ENCODE measurements around the gene THSD7A. TPM values are rescaled to one million over a fixed set of nuclear protein-coding genes. Genes with fewer than 3 reads are reported as not detected.
"Not testable (repeated sequence)": the region's sequence is repeated elsewhere in the genome, so short reads cannot be mapped to it uniquely, and the experiment has no call there.

The THSD7A gene
- total and polyA plus RNA-seq, 2 experiments from 2014 or later: 4.0 to 8.3 TPM

GRCh38 chr7:11527707-11528106, 304.3 kb downstream of the THSD7A start:
- H4K20me1 ChIP-seq (ENCODE audit: insufficient read depth, poor library complexity, severe bottlenecking): no peaks in the 10 kb centered on the region
- no peak for DNase-seq (ENCODE audit: low spot score)
- no peak overlapping the region for H3K27ac ChIP-seq
- H3K36me3 ChIP-seq (replicated peaks; ENCODE audit: insufficient read depth, low read depth): no peaks in the 10 kb centered on the region
- no peaks in the 10 kb centered on the region for H3K9me2 ChIP-seq (replicated peaks; ENCODE audit: insufficient read depth)
- no peaks in the 10 kb centered on the region for H3K9me3 ChIP-seq (ENCODE audit: low read depth)
- no peaks in the 10 kb centered on the region for H3K79me2 ChIP-seq
- H2AFZ ChIP-seq: no peak overlapping the region
- no peak for TF ChIP-seq EZH2phosphoT487 (IDR thresholded peaks at IDR 0.05; ENCODE audit: low read depth, severe bottlenecking, unreplicated experiment)
- TF ChIP-seq EZH2 (IDR thresholded peaks at IDR 0.05; ENCODE audit: borderline replicate concordance): no peak
- TF ChIP-seq, protein P1, sequence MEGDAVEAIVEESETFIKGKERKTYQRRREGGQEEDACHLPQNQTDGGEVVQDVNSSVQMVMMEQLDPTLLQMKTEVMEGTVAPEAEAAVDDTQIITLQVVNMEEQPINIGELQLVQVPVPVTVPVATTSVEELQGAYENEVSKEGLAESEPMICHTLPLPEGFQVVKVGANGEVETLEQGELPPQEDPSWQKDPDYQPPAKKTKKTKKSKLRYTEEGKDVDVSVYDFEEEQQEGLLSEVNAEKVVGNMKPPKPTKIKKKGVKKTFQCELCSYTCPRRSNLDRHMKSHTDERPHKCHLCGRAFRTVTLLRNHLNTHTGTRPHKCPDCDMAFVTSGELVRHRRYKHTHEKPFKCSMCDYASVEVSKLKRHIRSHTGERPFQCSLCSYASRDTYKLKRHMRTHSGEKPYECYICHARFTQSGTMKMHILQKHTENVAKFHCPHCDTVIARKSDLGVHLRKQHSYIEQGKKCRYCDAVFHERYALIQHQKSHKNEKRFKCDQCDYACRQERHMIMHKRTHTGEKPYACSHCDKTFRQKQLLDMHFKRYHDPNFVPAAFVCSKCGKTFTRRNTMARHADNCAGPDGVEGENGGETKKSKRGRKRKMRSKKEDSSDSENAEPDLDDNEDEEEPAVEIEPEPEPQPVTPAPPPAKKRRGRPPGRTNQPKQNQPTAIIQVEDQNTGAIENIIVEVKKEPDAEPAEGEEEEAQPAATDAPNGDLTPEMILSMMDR (IDR thresholded peaks at IDR 0.05; ENCODE audit: poor library complexity): no peak
- H3K4me1 ChIP-seq (ENCODE audit: insufficient read depth): no peaks in the 10 kb centered on the region
- H3K4me2 ChIP-seq: no peak overlapping the region
- H3K4me3 ChIP-seq: no peak overlapping the region
- WGBS (ENCODE audit: low lambda C conversion rate, missing lambda C conversion rate): 80% methylated on average over 2 of the region's 2 CpGs
- H3K27me3 ChIP-seq: no peaks in the 10 kb centered on the region

GRCh38 chr7:11524476-11525397, 307.3 kb downstream of the THSD7A start:
- H3K4me3 ChIP-seq: no peak overlapping the region
- no peak for DNase-seq (ENCODE audit: low spot score)
- 89% methylated on average over 5 of the region's 5 CpGs for WGBS (ENCODE audit: low lambda C conversion rate, missing lambda C conversion rate)

GRCh38 chr7:11521964-11522499, 310.0 kb downstream of the THSD7A start:
- not testable (repeated sequence) for H3K4me2 ChIP-seq; H3K9me2 ChIP-seq (replicated peaks; ENCODE audit: insufficient read depth); H3K4me1 ChIP-seq (ENCODE audit: insufficient read depth); H2AFZ ChIP-seq; H4K20me1 ChIP-seq (ENCODE audit: insufficient read depth, poor library complexity, severe bottlenecking); H3K27me3 ChIP-seq; H3K27ac ChIP-seq; H3K36me3 ChIP-seq (replicated peaks; ENCODE audit: insufficient read depth, low read depth); H3K79me2 ChIP-seq; H3K4me3 ChIP-seq; DNase-seq (ENCODE audit: low spot score); H3K9me3 ChIP-seq (ENCODE audit: low read depth)
- 47% methylated on average over 2 of the region's 2 CpGs for WGBS (ENCODE audit: low lambda C conversion rate, missing lambda C conversion rate)

More at GRCh38 chr7:11524476-11525397, 307.3 kb downstream of the THSD7A start:
- no peak overlapping the region for H3K4me2 ChIP-seq
- no peaks in the 10 kb centered on the region for H3K27me3 ChIP-seq
- TF ChIP-seq EZH2 (IDR thresholded peaks at IDR 0.05; ENCODE audit: borderline replicate concordance): no peak
- no peak for TF ChIP-seq EZH2phosphoT487 (IDR thresholded peaks at IDR 0.05; ENCODE audit: low read depth, severe bottlenecking, unreplicated experiment)
- H3K9me2 ChIP-seq (replicated peaks; ENCODE audit: insufficient read depth): no peaks in the 10 kb centered on the region
- H3K27ac ChIP-seq: no peak overlapping the region
- no peaks in the 10 kb centered on the region for H3K36me3 ChIP-seq (replicated peaks; ENCODE audit: insufficient read depth, low read depth)
- no peak overlapping the region for H2AFZ ChIP-seq
- H4K20me1 ChIP-seq (ENCODE audit: insufficient read depth, poor library complexity, severe bottlenecking): no peaks in the 10 kb centered on the region
- no peaks in the 10 kb centered on the region for H3K4me1 ChIP-seq (ENCODE audit: insufficient read depth)
- H3K79me2 ChIP-seq: no peaks in the 10 kb centered on the region
- H3K9me3 ChIP-seq (ENCODE audit: low read depth): no peaks in the 10 kb centered on the region

DNA sequence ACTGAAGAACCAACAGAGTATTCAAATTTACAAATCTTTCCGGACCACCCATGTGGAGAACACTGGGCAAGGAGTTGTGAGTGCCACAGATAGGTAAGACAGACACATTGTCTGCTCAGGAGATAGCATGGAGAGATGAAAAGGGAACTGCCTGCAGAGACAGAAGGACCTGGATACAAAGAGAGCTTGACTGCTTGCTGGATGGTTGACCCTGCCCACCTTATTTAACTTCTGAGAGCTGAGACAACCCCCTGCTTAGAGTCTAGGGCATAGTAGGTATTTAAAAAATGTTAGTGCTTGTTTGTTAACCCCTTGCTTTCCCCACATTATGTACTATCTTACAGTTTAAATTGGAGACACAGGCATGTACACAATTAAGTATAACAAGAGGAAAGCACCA, 314.1 kb downstream of the THSD7A start:
- Histone ChIP-seq H3K4me3 (no peak overlapping the region), H2AFZ (no peak overlapping the region), H3K27me3 (no peaks in the 10 kb centered on the region), H3K36me3 (replicated peaks; ENCODE audit: insufficient read depth, low read depth) (no peaks in the 10 kb centered on the region), H3K79me2 (no peaks in the 10 kb centered on the region), H3K27ac (no peak overlapping the region), H3K9me2 (replicated peaks; ENCODE audit: insufficient read depth) (no peaks in the 10 kb centered on the region), H3K9me3 (ENCODE audit: low read depth) (no peaks in the 10 kb centered on the region), H3K4me2 (no peak overlapping the region), H4K20me1 (ENCODE audit: insufficient read depth, poor library complexity, severe bottlenecking) (no peaks in the 10 kb centered on the region), H3K4me1 (ENCODE audit: insufficient read depth) (no peaks in the 10 kb centered on the region)
- whole genome bisulfite sequencing (ENCODE audit: low lambda C conversion rate, missing lambda C conversion rate): 64% methylated on average over 1 of the region's 1 CpG
- TF ChIP-seq EZH2phosphoT487 (IDR thresholded peaks at IDR 0.05; ENCODE audit: low read depth, severe bottlenecking, unreplicated experiment): no peak
- TF ChIP-seq, protein P1 (IDR thresholded peaks at IDR 0.05; ENCODE audit: poor library complexity): no peak
- no peak for TF ChIP-seq EZH2 (IDR thresholded peaks at IDR 0.05; ENCODE audit: borderline replicate concordance)
- DNase-seq (ENCODE audit: low spot score): no peak

Data from hepatocyte (in vitro differentiated cells).